Fibroblast of lung (primary cell): ENCODE results near the gene TMEM208.

Experiments used
- EZH2 ChIP-seq: IDR thresholded peaks from 2 replicates; pipeline ENCODE4 v1.5.1; 2012; ENCODE audit warnings: low read length, control low read depth, mild to moderate bottlenecking; ENCODE audit errors: missing control alignments
- TF ChIP-seq, protein P1 (sequence below), 2 donors: IDR thresholded peaks in 1 of 2; conservative IDR thresholded peaks in 1 of 2; 1 replicate in 1 of 2; 2 replicates in 1 of 2; pipeline ENCODE4 v1.5.1; 2011 to 2012; ENCODE audit warnings: low read length in 2 of 2, control low read depth in 1 of 2, inconsistent platforms in 1 of 2, low read depth in 1 of 2, mild to moderate bottlenecking in 1 of 2

DNA sequence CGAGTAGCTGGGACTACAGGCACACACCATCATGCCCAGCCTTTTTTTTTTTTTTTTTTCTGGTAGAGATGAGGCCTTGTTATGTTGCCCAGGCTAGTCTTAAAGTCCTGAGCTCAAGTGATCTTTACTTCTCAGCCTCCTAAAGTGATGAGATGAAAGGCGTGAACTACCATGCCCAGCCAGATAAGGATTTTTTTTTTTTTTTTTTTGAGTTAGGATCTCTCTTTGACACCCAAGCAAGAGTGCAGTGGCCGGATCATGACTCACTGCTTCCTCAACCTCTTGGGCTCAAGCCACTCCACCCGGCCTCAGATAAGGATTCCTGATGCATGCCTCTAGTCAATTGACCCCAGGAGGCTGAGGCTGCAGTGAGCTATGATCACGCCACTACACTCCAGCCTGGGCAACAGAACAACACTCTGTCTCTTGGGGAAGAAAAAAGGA, 41.2 kb downstream of the TMEM208 start:
- TF ChIP-seq, protein P1, sequence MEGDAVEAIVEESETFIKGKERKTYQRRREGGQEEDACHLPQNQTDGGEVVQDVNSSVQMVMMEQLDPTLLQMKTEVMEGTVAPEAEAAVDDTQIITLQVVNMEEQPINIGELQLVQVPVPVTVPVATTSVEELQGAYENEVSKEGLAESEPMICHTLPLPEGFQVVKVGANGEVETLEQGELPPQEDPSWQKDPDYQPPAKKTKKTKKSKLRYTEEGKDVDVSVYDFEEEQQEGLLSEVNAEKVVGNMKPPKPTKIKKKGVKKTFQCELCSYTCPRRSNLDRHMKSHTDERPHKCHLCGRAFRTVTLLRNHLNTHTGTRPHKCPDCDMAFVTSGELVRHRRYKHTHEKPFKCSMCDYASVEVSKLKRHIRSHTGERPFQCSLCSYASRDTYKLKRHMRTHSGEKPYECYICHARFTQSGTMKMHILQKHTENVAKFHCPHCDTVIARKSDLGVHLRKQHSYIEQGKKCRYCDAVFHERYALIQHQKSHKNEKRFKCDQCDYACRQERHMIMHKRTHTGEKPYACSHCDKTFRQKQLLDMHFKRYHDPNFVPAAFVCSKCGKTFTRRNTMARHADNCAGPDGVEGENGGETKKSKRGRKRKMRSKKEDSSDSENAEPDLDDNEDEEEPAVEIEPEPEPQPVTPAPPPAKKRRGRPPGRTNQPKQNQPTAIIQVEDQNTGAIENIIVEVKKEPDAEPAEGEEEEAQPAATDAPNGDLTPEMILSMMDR (conservative IDR thresholded peaks at IDR 0.05 in 1 of 2, IDR thresholded peaks at IDR 0.05 in 1 of 2; ENCODE audit: low read depth in 1 of 2, low read length in 2 of 2): no peak
- TF ChIP-seq EZH2: no peak
